Breast epithelium (tissue), 3 donors: ENCODE results near the gene NSUN5.
"Not testable (repeated sequence)": the region's sequence is repeated elsewhere in the genome, so short reads cannot be mapped to it uniquely, and the experiment has no call there.

Source experiments
- CTCF ChIP-seq, 3 donors: fragments of 450-650 bp; IDR thresholded peaks; one replicate each; pipeline ENCODE4 v1.5.1; 2016 to 2017; ENCODE audit warnings: antibody characterized with exemption in 3 of 3, mild to moderate bottlenecking in 3 of 3, moderate library complexity in 3 of 3
- POLR2A ChIP-seq: fragments of 450-650 bp; IDR thresholded peaks from one replicate; pipeline ENCODE4 v1.6.1; 2016; ENCODE audit warnings: antibody characterized with exemption, mild to moderate bottlenecking, moderate library complexity

- TF ChIP-seq CTCF (IDR thresholded peaks at IDR 0.05); POLR2A: not testable (repeated sequence)
Observed at GRCh38 chr7:73302846-73303245, 5.8 kb downstream of the NSUN5 start.
